HEK293 (cell line): Measurements from ENCODE around the gene TBX6.

ENCODE experiments used
- GFI1B ChIP-seq: fragments of 450-650 bp; formaldehyde crosslinking; IDR thresholded peaks from 2 replicates; pipeline ENCODE4 v1.5.1; 2016; ENCODE audit warnings: missing biosample characterization, missing genetic modification characterization
- GLI4 ChIP-seq: fragments of 450-650 bp; formaldehyde crosslinking; IDR thresholded peaks from 2 replicates; pipeline ENCODE4 v1.5.1; 2016; ENCODE audit warnings: missing biosample characterization, missing genetic modification characterization
- GLIS2 ChIP-seq: fragments of 450-650 bp; formaldehyde crosslinking; IDR thresholded peaks from 2 replicates; pipeline ENCODE4 v1.5.1; 2016; ENCODE audit warnings: missing biosample characterization, missing genetic modification characterization
- HOXD13 ChIP-seq: sonication (generic); formaldehyde crosslinking; IDR thresholded peaks from 2 replicates; pipeline ENCODE4 v1.8.0; 2022; ENCODE audit warnings: missing genetic modification reagents, borderline replicate concordance
- KLF1 ChIP-seq: fragments of 450-650 bp; formaldehyde crosslinking; IDR thresholded peaks from 2 replicates; pipeline ENCODE4 v1.5.1; 2016; ENCODE audit warnings: missing biosample characterization, missing genetic modification characterization
- KLF10 ChIP-seq: fragments of 450-650 bp; IDR thresholded peaks from 2 replicates; pipeline ENCODE4 v1.5.1; 2018; ENCODE audit warnings: missing biosample characterization, mild to moderate bottlenecking, missing genetic modification characterization
- KLF8 ChIP-seq: fragments of 450-650 bp; formaldehyde crosslinking; IDR thresholded peaks from 2 replicates; pipeline ENCODE4 v1.5.1; 2016; ENCODE audit warnings: missing biosample characterization, missing genetic modification characterization
- MZF1 ChIP-seq: fragments of 450-650 bp; formaldehyde crosslinking; IDR thresholded peaks from 2 replicates; pipeline ENCODE4 v1.5.1; 2017; ENCODE audit warnings: missing biosample characterization, missing genetic modification characterization, borderline replicate concordance
- PRDM10 ChIP-seq: fragments of 450-650 bp; formaldehyde crosslinking; IDR thresholded peaks from 2 replicates; pipeline ENCODE4 v1.5.1; 2016; ENCODE audit warnings: missing biosample characterization, missing genetic modification characterization
- PRDM4 ChIP-seq: fragments of 450-650 bp; formaldehyde crosslinking; IDR thresholded peaks from 2 replicates; pipeline ENCODE4 v1.5.1; 2017; ENCODE audit warnings: missing biosample characterization, missing genetic modification characterization
- SALL2 ChIP-seq: fragments of 450-650 bp; formaldehyde crosslinking; IDR thresholded peaks from 2 replicates; pipeline ENCODE4 v1.5.0; 2017; ENCODE audit warnings: missing biosample characterization, mild to moderate bottlenecking, missing genetic modification characterization, borderline replicate concordance
- SP2 ChIP-seq: fragments of 450-650 bp; formaldehyde crosslinking; IDR thresholded peaks from 2 replicates; pipeline ENCODE4 v1.5.1; 2016; ENCODE audit warnings: missing biosample characterization, missing genetic modification characterization
- ZBTB26 ChIP-seq: fragments of 450-650 bp; formaldehyde crosslinking; optimal IDR thresholded peaks from 2 replicates; pipeline ENCODE3; 2016; ENCODE audit warnings: missing biosample characterization, mild to moderate bottlenecking, missing genetic modification characterization
- ZFP3 ChIP-seq: fragments of 450-650 bp; formaldehyde crosslinking; IDR thresholded peaks from 2 replicates; pipeline ENCODE4 v1.5.1; 2016; ENCODE audit warnings: low read depth, missing biosample characterization, missing genetic modification characterization
- ZNF202 ChIP-seq: fragments of 450-650 bp; formaldehyde crosslinking; IDR thresholded peaks from 2 replicates; pipeline ENCODE4 v1.5.1; 2016; ENCODE audit warnings: missing biosample characterization, missing genetic modification characterization, borderline replicate concordance
- ZNF350 ChIP-seq: fragments of 450-650 bp; formaldehyde crosslinking; IDR thresholded peaks from 2 replicates; pipeline ENCODE4 v1.5.0; 2017; ENCODE audit warnings: missing biosample characterization, mild to moderate bottlenecking, missing genetic modification characterization
- ZNF394 ChIP-seq: fragments of 450-650 bp; formaldehyde crosslinking; IDR thresholded peaks from 2 replicates; pipeline ENCODE4 v1.5.1; 2016; ENCODE audit warnings: missing biosample characterization, missing genetic modification characterization, mild to moderate bottlenecking, moderate library complexity, borderline replicate concordance
- ZNF521 ChIP-seq: fragments of 450-650 bp; formaldehyde crosslinking; IDR thresholded peaks from 2 replicates; pipeline ENCODE4 v1.5.1; 2017; ENCODE audit warnings: missing biosample characterization, mild to moderate bottlenecking, missing genetic modification characterization
- ZNF555 ChIP-seq: fragments of 450-650 bp; formaldehyde crosslinking; conservative IDR thresholded peaks from 2 replicates; pipeline ENCODE4 v1.5.1; 2017; ENCODE audit warnings: missing biosample characterization, mild to moderate bottlenecking, missing genetic modification characterization, inconsistent platforms
- ZNF610 ChIP-seq: fragments of 450-650 bp; formaldehyde crosslinking; IDR thresholded peaks from 2 replicates; pipeline ENCODE4 v1.5.1; 2016; ENCODE audit warnings: missing biosample characterization, missing genetic modification characterization, borderline replicate concordance
- ZNF660 ChIP-seq: fragments of 450-650 bp; IDR thresholded peaks from 2 replicates; pipeline ENCODE4 v1.5.1; 2018; ENCODE audit warnings: missing biosample characterization, mild to moderate bottlenecking, missing genetic modification characterization
- ZNF670 ChIP-seq: fragments of 450-650 bp; formaldehyde crosslinking; IDR thresholded peaks from 2 replicates; pipeline ENCODE4 v1.5.1; 2016; ENCODE audit warnings: missing biosample characterization, missing genetic modification characterization, low read depth
- ZNF768 ChIP-seq: fragments of 450-650 bp; formaldehyde crosslinking; IDR thresholded peaks from 2 replicates; pipeline ENCODE4 v1.5.1; 2018; ENCODE audit warnings: missing biosample characterization, mild to moderate bottlenecking, missing genetic modification characterization
- ZNF830 ChIP-seq: fragments of 450-650 bp; IDR thresholded peaks from 2 replicates; pipeline ENCODE4 v1.5.0; 2018; ENCODE audit warnings: missing biosample characterization, missing genetic modification characterization, low read depth, mild to moderate bottlenecking, moderate library complexity
- TF ChIP-seq, protein P1 (sequence below): fragments of 450-650 bp; formaldehyde crosslinking; IDR thresholded peaks from 2 replicates; pipeline ENCODE4 v1.5.1; 2016; ENCODE audit warnings: missing biosample characterization, missing genetic modification characterization
- TF ChIP-seq, protein P2 (sequence below): fragments of 450-650 bp; formaldehyde crosslinking; IDR thresholded peaks from 2 replicates; pipeline ENCODE4 v1.5.1; 2016; ENCODE audit warnings: missing biosample characterization, missing genetic modification characterization
- TF ChIP-seq, protein P3 (sequence below): fragments of 450-650 bp; formaldehyde crosslinking; IDR thresholded peaks from 2 replicates; pipeline ENCODE4 v1.5.1; 2016; ENCODE audit warnings: missing biosample characterization, missing genetic modification characterization, borderline replicate concordance

Gene TBX6

DNA sequence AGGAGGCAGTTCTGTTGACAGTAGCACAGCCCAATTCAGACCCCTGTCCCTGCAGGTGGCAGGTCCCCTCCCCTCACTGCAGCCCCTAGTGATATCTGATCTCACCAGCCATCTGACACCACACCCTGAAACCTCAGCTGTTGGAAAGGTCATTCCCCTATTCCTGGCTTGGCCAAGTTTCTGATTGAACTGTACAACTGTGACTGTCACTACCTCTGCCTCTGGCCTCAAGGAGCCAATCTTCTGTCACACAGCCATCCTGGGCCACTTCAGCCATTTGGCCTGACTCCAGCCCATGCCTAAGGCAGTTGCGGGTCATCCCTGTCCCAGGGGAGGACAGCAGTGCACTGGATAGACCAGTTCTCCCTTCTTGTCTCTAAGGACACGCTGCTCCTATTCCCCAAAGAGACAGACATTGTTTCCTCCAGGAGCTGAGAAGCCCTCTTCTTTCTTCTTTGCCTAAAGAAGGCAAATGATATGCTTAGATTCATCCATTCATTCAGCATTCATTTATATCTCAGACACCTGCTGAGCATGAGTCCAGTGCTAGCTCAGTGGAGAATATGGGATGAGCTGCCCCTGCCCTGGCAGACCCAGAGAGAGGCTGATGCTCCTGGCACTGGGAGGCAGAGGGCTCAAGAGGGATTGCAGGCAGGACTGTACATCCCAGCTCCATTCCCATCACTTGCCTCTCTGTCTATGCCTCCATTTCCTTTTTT lies 30.7 kb downstream of the TBX6 start (continued):
- TF ChIP-seq PRDM4 (tag by site-specific recombination) (no peak), ZNF521 (tag by site-specific recombination) (no peak), ZBTB26 (tag by site-specific recombination) (no peak), ZNF350 (tag by site-specific recombination) (no peak), GFI1B (tag by site-specific recombination) (0 out of 2 replicates have a peak, but pooled peaks have one; percentile 17), SALL2 (tag by site-specific recombination) (no peak), KLF10 (no peak), GLI4 (no peak), ZNF830 (no peak), ZNF202 (tag by site-specific recombination) (no peak), PRDM10 (tag by site-specific recombination) (peak; percentile 48; the same call in 1 of the 2 replicates), HOXD13 (CRISPR knock-in tag) (no peak), ZNF610 (no peak), ZNF768 (tag by site-specific recombination) (no peak), KLF8 (tag by site-specific recombination) (no peak), ZNF660 (tag by site-specific recombination) (no peak), ZNF670 (tag by site-specific recombination) (no peak), SP2 (0 out of 2 replicates have a peak, but pooled peaks have one; percentile 19), ZFP3 (tag by site-specific recombination) (no peak), ZNF394 (no peak), GLIS2 (no peak), KLF1 (tag by site-specific recombination) (peak; percentile 78), ZNF555 (tag by site-specific recombination) (no peak), MZF1 (tag by site-specific recombination) (no peak)
- TF ChIP-seq, protein P1, sequence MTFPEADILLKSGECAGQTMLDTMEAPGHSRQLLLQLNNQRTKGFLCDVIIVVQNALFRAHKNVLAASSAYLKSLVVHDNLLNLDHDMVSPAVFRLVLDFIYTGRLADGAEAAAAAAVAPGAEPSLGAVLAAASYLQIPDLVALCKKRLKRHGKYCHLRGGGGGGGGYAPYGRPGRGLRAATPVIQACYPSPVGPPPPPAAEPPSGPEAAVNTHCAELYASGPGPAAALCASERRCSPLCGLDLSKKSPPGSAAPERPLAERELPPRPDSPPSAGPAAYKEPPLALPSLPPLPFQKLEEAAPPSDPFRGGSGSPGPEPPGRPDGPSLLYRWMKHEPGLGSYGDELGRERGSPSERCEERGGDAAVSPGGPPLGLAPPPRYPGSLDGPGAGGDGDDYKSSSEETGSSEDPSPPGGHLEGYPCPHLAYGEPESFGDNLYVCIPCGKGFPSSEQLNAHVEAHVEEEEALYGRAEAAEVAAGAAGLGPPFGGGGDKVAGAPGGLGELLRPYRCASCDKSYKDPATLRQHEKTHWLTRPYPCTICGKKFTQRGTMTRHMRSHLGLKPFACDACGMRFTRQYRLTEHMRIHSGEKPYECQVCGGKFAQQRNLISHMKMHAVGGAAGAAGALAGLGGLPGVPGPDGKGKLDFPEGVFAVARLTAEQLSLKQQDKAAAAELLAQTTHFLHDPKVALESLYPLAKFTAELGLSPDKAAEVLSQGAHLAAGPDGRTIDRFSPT (tag by site-specific recombination): no peak
- TF ChIP-seq, protein P2, sequence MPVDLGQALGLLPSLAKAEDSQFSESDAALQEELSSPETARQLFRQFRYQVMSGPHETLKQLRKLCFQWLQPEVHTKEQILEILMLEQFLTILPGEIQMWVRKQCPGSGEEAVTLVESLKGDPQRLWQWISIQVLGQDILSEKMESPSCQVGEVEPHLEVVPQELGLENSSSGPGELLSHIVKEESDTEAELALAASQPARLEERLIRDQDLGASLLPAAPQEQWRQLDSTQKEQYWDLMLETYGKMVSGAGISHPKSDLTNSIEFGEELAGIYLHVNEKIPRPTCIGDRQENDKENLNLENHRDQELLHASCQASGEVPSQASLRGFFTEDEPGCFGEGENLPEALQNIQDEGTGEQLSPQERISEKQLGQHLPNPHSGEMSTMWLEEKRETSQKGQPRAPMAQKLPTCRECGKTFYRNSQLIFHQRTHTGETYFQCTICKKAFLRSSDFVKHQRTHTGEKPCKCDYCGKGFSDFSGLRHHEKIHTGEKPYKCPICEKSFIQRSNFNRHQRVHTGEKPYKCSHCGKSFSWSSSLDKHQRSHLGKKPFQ (tag by site-specific recombination): no peak
- TF ChIP-seq, protein P3, sequence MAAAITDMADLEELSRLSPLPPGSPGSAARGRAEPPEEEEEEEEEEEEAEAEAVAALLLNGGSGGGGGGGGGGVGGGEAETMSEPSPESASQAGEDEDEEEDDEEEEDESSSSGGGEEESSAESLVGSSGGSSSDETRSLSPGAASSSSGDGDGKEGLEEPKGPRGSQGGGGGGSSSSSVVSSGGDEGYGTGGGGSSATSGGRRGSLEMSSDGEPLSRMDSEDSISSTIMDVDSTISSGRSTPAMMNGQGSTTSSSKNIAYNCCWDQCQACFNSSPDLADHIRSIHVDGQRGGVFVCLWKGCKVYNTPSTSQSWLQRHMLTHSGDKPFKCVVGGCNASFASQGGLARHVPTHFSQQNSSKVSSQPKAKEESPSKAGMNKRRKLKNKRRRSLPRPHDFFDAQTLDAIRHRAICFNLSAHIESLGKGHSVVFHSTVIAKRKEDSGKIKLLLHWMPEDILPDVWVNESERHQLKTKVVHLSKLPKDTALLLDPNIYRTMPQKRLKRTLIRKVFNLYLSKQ (tag by site-specific recombination): no peak
